GM21576 (cell line): Measurements from ENCODE around the gene NEK10.
"Not testable (repeated sequence)": the region's sequence is repeated elsewhere in the genome, so short reads cannot be mapped to it uniquely, and the experiment has no call there.

Experiments
- ATAC-seq: cut with Tn5 transposase; IDR thresholded peaks from one replicate; pipeline ENCODE4 v1.9.1; 2021; ENCODE audit warnings: mild to moderate bottlenecking, moderate library complexity; ENCODE audit not compliant: unreplicated experiment

NEK10 gene

GRCh38 chr3:27319847-27320526 is 49.2 kb downstream of the NEK10 start:
- no peak for ATAC-seq

GRCh38 chr3:27319304-27319703 is 49.9 kb downstream of the NEK10 start:
- ATAC-seq = no peak

- no peak for ATAC-seq
Measured at GRCh38 chr3:27317096-27317495, 52.1 kb downstream of the NEK10 start.

- no peak for ATAC-seq
Measured at GRCh38 chr3:27315003-27315402, 54.2 kb downstream of the NEK10 start.

GRCh38 chr3:27312044-27312668 is 57.0 kb downstream of the NEK10 start:
- peak; percentile 96 for ATAC-seq

GRCh38 chr3:27311400-27311799 is 57.8 kb downstream of the NEK10 start:
- ATAC-seq = no peak

GRCh38 chr3:27310688-27311087 is 58.5 kb downstream of the NEK10 start:
- no peak for ATAC-seq

GRCh38 chr3:27307566-27307965 is 61.6 kb downstream of the NEK10 start:
- no peak for ATAC-seq

- ATAC-seq = no peak
Measured at GRCh38 chr3:27302891-27303290, 66.3 kb downstream of the NEK10 start.

GRCh38 chr3:27298981-27299380 is 70.2 kb downstream of the NEK10 start:
- not testable (repeated sequence) for ATAC-seq

- ATAC-seq = no peak
Measured at GRCh38 chr3:27293939-27294338, 75.2 kb downstream of the NEK10 start.

- ATAC-seq = no peak
Measured at GRCh38 chr3:27290760-27291159, 78.4 kb downstream of the NEK10 start.

GRCh38 chr3:27289769-27290413 is 79.3 kb downstream of the NEK10 start:
- no peak for ATAC-seq

GRCh38 chr3:27287052-27287451 is 82.1 kb downstream of the NEK10 start:
- no peak for ATAC-seq

- ATAC-seq = not testable (repeated sequence)
Measured at GRCh38 chr3:27286467-27286866, 82.7 kb downstream of the NEK10 start.

GRCh38 chr3:27285668-27286067 is 83.5 kb downstream of the NEK10 start:
- ATAC-seq = no peak

- no peak for ATAC-seq
Measured at GRCh38 chr3:27281671-27282150, 87.5 kb downstream of the NEK10 start.

- no peak for ATAC-seq
Measured at GRCh38 chr3:27279123-27279522, 90.1 kb downstream of the NEK10 start.

GRCh38 chr3:27278383-27279055 is 90.7 kb downstream of the NEK10 start:
- ATAC-seq = no peak

- no peak for ATAC-seq
Measured at GRCh38 chr3:27275441-27275990, 93.7 kb downstream of the NEK10 start.

- ATAC-seq = no peak
Measured at GRCh38 chr3:27271890-27272289, 97.3 kb downstream of the NEK10 start.
